HG03442 (cell line): ENCODE measurements around the gene GGT5.
"Not testable (repeated sequence)": the region's sequence is repeated elsewhere in the genome, so short reads cannot be mapped to it uniquely, and the experiment has no call there.

ENCODE experiments used
- ATAC-seq: cut with Tn5 transposase; IDR thresholded peaks from one replicate; pipeline ENCODE4 v1.9.1; 2021; ENCODE audit warnings: mild to moderate bottlenecking, moderate library complexity; ENCODE audit not compliant: unreplicated experiment

The GGT5 gene

DNA sequence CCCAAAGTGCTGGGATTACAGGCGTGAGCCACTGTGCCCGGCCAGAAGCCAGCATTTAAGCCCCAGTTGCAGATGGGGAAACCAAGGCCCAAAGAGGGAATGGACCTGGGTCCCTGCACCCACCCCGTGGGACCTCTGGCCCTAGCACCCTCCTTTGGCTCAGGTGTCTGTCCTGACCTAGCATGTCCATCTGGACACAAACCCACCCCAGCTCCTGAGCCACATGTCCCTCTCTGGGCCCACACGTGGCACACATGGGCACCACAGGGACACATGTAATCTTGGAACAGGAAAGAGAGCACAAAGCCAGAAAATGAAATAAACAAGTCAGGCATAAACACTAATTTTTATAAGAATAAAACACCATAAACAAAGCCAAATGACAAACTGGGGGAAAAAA, 9.6 kb downstream of the GGT5 start:
- no peak for ATAC-seq

GRCh38 chr22:24233816-24234215, 11.1 kb downstream of the GGT5 start:
- no peak for ATAC-seq

DNA sequence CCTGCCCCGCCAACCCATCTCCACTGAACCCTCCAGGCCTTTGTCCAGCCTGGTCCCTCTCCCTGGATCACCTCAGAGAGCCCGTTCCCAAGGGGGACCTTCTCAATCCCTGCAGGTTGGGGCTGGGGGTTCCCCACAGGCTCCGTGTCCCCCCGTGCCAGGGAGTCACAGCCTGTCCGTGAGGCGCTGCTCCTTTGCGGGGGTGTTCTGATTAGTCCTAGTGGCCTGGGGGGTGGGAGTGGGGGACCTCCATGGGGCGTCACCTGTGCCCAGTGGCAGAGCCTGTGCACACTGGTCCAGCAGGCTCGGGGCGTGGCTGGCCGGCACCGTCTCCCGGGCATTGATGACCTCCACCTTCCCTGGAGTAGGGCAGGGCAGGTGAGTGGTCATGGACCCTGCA, 11.6 kb downstream of the GGT5 start:
- no peak for ATAC-seq

- ATAC-seq, result no peak
Observed at GRCh38 chr22:24232725-24233124, 12.2 kb downstream of the GGT5 start.

DNA sequence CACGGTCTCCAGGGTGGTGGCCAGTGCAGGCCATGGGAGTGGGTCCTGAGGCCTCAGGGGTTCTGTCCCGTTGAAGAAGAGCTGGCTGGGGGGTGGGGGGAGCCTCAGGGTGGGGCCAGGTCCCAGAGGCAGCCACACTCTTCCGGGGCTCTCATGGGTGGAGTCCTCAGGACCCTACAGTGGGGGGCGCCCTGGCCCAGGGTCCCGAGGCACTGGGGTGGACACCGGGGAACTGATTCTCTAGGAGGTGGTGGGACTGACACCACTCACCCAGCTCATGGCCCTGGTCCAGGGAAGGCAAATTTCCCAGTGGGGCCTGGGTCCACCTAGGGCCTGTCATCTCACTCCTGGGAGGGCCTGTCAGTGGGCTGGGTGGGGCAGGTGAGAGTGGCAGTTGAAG, 12.8 kb downstream of the GGT5 start:
- no peak for ATAC-seq

DNA sequence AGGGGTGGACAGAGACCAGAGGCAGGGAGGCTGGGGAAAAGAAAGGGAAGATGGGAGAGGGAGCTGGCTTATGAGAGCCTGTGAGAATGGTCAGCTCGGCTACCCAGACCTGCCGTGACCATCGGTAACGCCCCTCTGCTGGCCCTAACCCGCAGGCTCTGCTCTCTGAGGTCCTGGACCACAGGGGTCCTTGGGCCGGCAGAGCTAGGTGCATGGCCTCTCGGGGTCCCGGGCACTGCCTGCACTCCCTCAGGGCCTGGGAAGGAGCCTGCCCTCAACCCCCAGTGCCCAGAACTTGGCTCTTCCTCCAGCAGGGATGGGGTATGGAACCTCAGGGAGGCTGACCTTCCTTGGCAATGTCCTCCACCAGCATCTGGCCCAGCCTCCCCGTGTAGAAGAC, 13.2 kb downstream of the GGT5 start:
- ATAC-seq, result no peak

DNA sequence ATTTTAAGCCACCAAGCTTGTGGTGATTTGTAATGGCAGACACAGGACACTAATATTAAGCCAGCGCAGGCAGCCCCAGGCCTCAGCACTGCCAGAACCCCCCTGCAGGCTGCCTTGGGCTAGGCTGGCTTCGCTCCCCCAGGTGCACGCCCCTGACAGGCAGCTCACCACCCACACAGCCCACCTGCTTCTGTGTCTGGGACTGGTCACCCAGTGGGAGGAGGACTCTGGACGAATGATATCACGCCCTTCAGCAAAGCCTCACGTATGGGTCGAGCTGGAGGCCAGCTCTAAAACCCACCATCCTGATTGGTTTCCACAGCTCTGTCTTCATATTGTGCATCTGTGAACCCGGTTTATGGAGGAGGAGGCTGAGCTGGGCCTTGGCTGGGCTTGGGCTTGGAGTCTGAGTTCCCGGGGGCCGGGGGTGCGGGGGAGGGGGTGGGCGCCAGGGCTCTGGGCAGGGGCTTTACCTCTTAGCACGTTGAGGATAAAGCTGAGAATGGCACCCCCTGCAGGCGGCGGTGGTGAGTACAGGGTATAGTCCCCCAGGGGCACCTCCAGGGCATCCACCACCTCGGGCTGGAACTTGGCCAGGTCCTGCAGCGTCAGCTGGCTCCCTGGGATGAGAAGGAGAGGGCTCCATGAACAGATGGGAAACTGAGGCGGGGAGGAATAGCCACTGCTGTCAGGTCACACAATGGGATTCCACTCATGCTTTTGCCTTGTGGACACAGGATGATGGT, 13.8 kb downstream of the GGT5 start:
- ATAC-seq, result no peak

GRCh38 chr22:24225951-24226350, 18.9 kb downstream of the GGT5 start:
- no peak for ATAC-seq

DNA sequence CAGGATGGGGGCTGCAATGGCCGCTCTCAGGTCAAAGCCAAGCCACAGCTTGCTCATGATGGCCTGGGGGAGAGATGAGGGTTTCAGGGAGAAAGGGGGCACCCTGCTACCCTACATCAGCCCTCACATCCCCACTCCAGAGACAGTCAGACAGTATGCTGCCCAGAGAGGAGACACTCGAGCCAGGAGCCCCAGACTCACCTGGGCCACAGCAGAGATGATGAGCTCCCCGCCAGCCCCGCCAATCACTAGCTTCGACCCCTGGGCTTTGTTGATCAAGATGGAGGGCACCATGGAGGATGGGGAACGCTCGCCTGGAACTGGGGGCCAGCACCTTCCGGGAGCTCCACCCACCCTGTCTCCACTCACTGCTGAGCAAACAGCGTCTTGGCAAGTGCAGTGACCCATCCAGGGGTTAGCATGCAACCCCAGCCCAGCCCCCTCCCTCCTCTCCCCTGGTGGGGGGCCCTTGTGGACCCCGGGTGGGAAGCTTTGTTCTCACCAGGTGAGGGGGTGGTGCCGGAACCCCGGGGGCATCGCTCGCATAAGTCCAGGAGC, 19.8 kb downstream of the GGT5 start:
- ATAC-seq, result no peak

DNA sequence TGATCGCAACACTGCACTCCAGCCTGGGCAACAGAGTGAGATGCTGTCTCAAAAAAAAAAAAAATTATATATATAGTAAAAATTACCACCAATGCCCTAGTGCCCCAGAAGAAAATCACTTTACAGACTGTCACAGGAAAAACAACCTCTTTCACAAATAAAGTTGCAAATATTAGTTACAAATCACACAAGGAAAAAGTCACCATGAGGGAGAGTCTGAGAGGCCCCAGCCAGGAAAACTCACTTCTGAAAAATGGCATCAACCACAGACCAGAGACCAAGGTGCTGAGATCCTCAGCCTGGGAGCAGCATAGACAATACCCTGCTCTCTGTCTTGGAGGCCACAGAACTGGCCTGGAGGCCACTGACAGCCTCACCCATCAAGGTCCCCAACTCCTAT, 20.4 kb downstream of the GGT5 start:
- no peak for ATAC-seq

DNA sequence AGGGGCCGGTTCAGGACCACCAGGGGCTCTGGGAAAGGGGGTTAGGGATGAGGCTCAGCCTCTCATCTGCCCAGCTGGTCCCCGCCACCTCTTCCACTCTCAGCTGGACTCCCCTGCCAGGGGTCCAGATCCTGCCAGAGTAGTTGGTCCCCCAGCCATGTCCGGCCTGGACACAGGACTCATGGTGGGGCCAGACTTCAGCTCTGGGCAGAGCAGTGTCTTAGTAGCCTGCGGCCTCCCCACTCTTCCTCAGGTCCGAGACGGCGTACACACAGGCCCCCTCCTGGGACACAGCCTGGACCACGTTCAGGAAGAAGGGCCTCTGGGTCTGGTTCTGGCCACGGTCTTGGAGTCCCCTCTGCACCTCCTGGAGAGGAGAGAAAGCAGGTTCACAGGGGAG, 25.1 kb downstream of the GGT5 start:
- ATAC-seq, result no peak

GRCh38 chr22:24217384-24217783, 27.5 kb downstream of the GGT5 start:
- ATAC-seq, result no peak

GRCh38 chr22:24216541-24217209, 28.2 kb downstream of the GGT5 start:
- ATAC-seq, result no peak

GRCh38 chr22:24214467-24215285, 30.2 kb downstream of the GGT5 start:
- no peak for ATAC-seq

GRCh38 chr22:24213111-24213510, 31.8 kb downstream of the GGT5 start:
- not testable (repeated sequence) for ATAC-seq

- ATAC-seq, result not testable (repeated sequence)
Observed at GRCh38 chr22:24211716-24212115, 33.2 kb downstream of the GGT5 start.

GRCh38 chr22:24210409-24210808, 34.5 kb downstream of the GGT5 start:
- ATAC-seq, result not testable (repeated sequence)

DNA sequence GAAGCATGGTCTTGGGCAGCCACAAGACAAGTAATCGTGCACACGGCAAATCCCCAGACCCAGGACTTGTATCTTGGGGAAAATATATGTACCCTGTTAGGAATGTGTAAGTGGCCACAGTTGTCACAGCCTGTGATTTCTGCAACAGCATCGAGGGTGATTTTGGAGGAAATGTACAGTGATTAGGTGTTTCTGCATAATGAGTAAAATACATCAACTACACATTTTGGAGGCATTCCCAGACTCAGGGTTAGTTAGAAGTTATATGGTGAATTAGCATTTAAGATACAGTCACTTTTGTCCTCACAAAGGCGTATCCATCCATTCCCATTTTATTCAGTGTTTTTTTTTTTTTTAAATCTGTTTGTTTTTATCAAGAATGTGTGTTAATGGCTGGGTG, 35.2 kb downstream of the GGT5 start:
- ATAC-seq, result no peak

GRCh38 chr22:24209016-24209415, 35.9 kb downstream of the GGT5 start:
- ATAC-seq, result no peak

DNA sequence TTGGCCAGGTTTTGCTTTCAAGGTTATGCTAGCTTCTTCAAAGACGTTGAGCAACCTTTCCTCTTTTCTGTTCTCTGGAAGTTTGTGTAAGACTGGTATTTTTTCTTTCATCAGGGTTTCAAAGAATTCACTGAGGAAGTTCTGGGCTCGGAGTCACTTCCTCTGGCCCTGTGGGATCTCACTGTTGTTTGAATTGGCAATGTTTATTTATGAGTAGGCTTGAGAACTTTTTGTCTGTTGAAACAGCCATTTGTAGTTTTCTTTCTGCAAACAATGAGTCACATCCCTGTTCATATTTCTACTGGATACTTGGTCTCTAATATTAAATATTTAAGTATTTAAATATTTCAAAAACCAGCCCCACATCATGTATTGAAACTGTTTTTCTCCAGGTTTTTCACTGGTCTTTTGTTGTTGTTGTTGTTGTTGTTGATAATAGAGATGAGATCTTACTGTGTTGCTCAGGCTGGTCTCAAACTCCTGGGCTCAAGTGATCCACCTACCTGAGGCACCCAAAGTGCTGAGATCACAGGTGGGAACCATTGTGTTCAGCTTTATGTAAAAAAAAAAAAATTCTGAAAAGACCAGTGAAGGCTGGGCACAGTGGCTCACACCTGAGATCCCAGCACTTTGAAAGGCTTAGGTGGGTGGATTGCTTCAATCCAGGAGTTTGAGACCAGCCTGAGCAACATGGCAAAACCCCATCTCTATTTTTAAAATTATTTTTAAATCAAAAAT, 36.7 kb downstream of the GGT5 start:
- no peak for ATAC-seq
